GM18873 (cell line): Measurements from ENCODE around the gene PHACTR2.

Experiments
- ATAC-seq: cut with Tn5 transposase; IDR thresholded peaks from one replicate; pipeline ENCODE4 v1.9.1; 2021; ENCODE audit warnings: mild to moderate bottlenecking, moderate library complexity, moderate number of reproducible peaks; ENCODE audit not compliant: unreplicated experiment, low FRiP score

Gene PHACTR2

GRCh38 chr6:143696664-143697000 is 18.9 kb downstream of the PHACTR2 start:
- no peak for ATAC-seq

- no peak for ATAC-seq
These were observed 19.5 kb downstream of the PHACTR2 start for GRCh38 chr6:143697076-143697800.

GRCh38 chr6:143698329-143698728 is 20.6 kb downstream of the PHACTR2 start:
- ATAC-seq, result no peak

- no peak for ATAC-seq
These were observed 21.1 kb downstream of the PHACTR2 start for GRCh38 chr6:143698759-143699429.

- ATAC-seq, result no peak
These were observed 21.7 kb downstream of the PHACTR2 start for GRCh38 chr6:143699430-143699825.

GRCh38 chr6:143700684-143701348 is 23.1 kb downstream of the PHACTR2 start:
- ATAC-seq, result no peak

- no peak for ATAC-seq
These were observed 23.8 kb downstream of the PHACTR2 start for GRCh38 chr6:143701349-143702234.

GRCh38 chr6:143705569-143705968 is 27.8 kb downstream of the PHACTR2 start:
- ATAC-seq, result no peak

GRCh38 chr6:143707697-143708096 is 29.9 kb downstream of the PHACTR2 start:
- no peak for ATAC-seq

- ATAC-seq, result no peak
These were observed 31.1 kb downstream of the PHACTR2 start for GRCh38 chr6:143708889-143709288.

- ATAC-seq, result no peak
These were observed 33.9 kb downstream of the PHACTR2 start for GRCh38 chr6:143711714-143712113.

GRCh38 chr6:143718472-143718871 is 40.7 kb downstream of the PHACTR2 start:
- no peak for ATAC-seq

- no peak for ATAC-seq
These were observed 43.9 kb downstream of the PHACTR2 start for GRCh38 chr6:143721642-143722041.

- ATAC-seq, result no peak
These were observed 47.1 kb downstream of the PHACTR2 start for GRCh38 chr6:143724876-143725275.

- no peak for ATAC-seq
These were observed 48.4 kb downstream of the PHACTR2 start for GRCh38 chr6:143726015-143726647.

- no peak for ATAC-seq
These were observed 49.3 kb downstream of the PHACTR2 start for GRCh38 chr6:143727035-143727434.

GRCh38 chr6:143731789-143732188 is 54.0 kb downstream of the PHACTR2 start:
- no peak for ATAC-seq

- ATAC-seq, result no peak
These were observed 54.8 kb downstream of the PHACTR2 start for GRCh38 chr6:143732536-143732935.

- no peak for ATAC-seq
These were observed 55.7 kb downstream of the PHACTR2 start for GRCh38 chr6:143733510-143733909.

GRCh38 chr6:143734641-143735063 is 56.9 kb downstream of the PHACTR2 start:
- no peak for ATAC-seq
